ENCODE results near the gene RAPGEF3.

GRCh38 chr12:47700263-47700662 is 58.4 kb downstream of the RAPGEF3 start:
- TF ChIP-seq CTCF (IDR thresholded peaks at IDR 0.05; ENCODE audit: borderline replicate concordance, extremely low read depth, low read length, poor library complexity, severe bottlenecking): no peak
- no peak for TF ChIP-seq EZH2 (IDR thresholded peaks at IDR 0.05; ENCODE audit: borderline replicate concordance, low read depth, low read length, severe bottlenecking)
